ENCODE data around the gene BMAL1. TPM values are rescaled to one million over a fixed set of nuclear protein-coding genes. Genes with fewer than 3 reads are reported as not detected.
"Not testable (repeated sequence)": the region's sequence is repeated elsewhere in the genome, so short reads cannot be mapped to it uniquely, and the experiment has no call there.

The BMAL1 gene
- total RNA-seq, 1 experiment from 2014 or later, result 15.3 TPM

DNA sequence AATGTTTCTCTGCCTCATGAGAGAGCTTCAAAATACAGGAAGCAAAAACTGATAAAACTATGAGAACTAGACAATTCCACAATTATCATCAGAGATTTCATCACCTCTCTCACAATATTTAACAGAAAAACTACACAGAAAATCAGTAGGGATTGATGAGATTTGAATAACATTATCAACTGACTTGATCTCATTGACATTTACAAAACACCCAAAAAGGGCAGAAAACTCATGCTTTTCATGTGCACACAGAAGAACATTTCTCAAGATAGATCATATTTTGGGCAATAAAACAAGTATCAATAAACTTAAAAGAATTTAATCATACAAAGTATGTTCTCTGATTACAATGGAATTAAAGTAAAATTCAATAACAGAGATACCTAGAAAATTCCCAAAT, 149.8 kb downstream of the BMAL1 start:
- Histone ChIP-seq H3K4me3 (no peak overlapping the region), H3K36me3 (no peaks in the 10 kb centered on the region), H3K9me3 (replicated peaks) (no peaks in the 10 kb centered on the region), H3K27ac (no peak overlapping the region), H3K4me1 (peaks cover 9% of the 10 kb centered on the region), H3K27me3 (no peaks in the 10 kb centered on the region)
- no peak for DNase-seq

DNA sequence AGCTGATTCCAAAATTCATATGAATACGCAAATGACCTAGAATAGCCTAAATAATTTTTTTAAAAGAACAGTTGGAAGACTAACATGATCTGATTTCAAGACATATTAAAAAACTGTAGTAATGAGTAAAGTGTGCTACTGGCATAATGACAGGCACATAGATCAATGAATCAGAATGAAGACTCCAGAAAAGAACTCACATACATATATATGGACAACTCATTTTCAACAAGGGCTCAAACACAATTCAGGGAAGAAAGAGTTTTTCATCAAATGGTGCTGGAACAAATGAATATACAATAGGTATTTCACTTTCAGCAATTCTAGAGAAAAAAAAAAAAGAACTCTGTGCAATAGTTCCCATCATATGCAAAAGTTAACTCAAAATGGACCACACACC, 151.7 kb downstream of the BMAL1 start:
- no peak overlapping the region for H3K4me3 ChIP-seq
- DNase-seq, result no peak
- H3K9me3 ChIP-seq (replicated peaks), result no peaks in the 10 kb centered on the region
- H3K27ac ChIP-seq, result no peak overlapping the region
- no peaks in the 10 kb centered on the region for H3K36me3 ChIP-seq
- H3K27me3 ChIP-seq, result no peaks in the 10 kb centered on the region
- no peaks in the 10 kb centered on the region; the same call in 1 of the 2 replicates for H3K4me1 ChIP-seq

DNA sequence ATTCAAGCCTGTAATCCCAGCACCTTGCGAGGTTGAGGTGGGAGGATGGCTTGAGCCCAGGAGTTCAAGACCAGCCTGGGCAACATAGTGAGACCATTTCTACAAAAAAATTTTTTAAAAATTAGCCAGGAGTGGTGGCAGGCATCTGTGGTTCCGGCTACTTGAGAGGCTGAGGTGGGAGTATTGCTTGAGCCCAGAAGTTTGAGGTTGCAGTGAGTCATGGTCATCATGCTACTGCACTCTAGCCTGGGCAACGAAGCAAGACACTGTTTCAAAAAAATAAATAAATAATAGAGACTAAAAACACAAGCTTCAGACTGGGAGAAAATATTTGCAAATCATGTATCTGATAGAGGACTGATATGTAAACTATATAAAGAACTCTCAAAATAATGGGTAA, 152.2 kb downstream of the BMAL1 start:
- Histone ChIP-seq H3K27me3 (no peaks in the 10 kb centered on the region), H3K4me1 (no peaks in the 10 kb centered on the region; the same call in 1 of the 2 replicates)

DNA sequence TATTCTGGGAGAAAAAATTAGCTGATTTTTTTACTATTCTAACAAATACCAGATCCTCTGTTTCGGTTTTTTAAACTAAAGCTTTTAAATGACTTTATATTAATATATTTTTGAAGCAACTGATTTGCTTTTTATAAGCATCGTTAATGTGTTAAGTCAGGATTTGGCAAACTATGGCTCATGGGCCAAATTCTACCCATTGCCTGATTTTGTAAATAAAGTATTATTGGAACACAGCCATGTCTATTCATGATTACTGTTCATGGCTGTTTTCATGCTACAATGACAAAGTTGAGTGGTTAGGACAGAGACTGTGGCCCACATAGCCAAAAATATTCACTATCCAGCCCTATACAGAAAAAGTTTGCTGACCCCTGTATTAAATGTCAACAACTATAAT, 155.8 kb downstream of the BMAL1 start:
- no peak for DNase-seq
- no peaks in the 10 kb centered on the region for H3K9me3 ChIP-seq (replicated peaks)
- 0 out of 2 replicates have a peak, but pooled peaks cover 3% of the 10 kb centered on the region for H3K4me1 ChIP-seq
- no peaks in the 10 kb centered on the region for H3K27me3 ChIP-seq
- no peak overlapping the region for H3K4me3 ChIP-seq
- H3K36me3 ChIP-seq, result no peaks in the 10 kb centered on the region; the same call in 1 of the 2 replicates
- H3K27ac ChIP-seq, result no peak overlapping the region

More for the DNA sequence above, 152.2 kb downstream of the BMAL1 start:
- no peaks in the 10 kb centered on the region for H3K36me3 ChIP-seq
- H3K9me3 ChIP-seq (replicated peaks), result no peaks in the 10 kb centered on the region
- no peak overlapping the region for H3K27ac ChIP-seq
- no peak for DNase-seq
- no peak overlapping the region for H3K4me3 ChIP-seq

DNA sequence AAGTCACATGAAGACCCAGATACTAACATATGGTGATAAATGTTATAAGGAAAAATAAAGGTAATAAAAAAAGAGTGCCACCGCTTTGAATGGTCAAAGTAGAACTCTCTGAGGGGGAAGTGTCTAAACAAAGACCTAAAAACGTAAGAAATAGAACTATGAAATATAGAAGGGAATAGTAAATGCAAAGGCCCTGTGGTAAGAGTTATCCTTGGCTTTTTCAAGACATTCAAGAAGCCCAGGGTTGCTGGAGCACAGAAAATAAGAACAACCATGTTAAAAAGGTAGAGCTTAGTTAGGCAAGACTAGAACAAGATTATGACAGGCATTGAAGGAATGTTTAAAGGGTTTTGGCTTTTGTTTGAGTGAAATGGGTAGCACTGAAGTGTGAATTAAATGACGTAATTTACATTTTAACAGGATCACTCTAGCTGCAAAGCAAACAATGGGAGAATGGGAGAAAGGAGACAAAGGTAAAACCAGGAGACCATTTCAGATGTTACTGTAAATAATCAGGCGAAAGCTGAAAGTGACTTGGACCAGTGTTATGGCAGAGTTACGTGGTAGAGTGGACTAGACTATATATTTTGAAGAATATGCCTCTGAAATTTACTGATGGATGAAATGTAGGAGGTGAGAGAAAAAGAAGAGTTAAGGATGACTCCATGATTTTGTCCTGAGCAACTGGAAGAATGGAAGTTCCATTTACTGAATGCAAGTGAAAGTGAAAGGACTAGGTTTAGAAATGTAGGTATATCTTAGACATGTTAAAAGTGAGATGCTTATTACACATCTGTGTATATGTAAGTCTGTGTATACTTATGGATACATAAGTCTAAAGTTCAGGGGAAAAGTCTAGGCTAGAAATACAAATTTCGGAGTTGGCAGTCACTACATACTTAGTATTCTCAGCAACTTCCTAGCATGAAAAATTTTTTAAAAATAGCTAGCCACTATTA, 156.9 kb downstream of the BMAL1 start:
- Histone ChIP-seq H3K9me3 (replicated peaks) (no peaks in the 10 kb centered on the region), H3K27ac (no peak overlapping the region), H3K4me1 (0 out of 2 replicates have a peak, but pooled peaks cover 3% of the 10 kb centered on the region), H3K27me3 (no peaks in the 10 kb centered on the region), H3K4me3 (no peak overlapping the region), H3K36me3 (no peaks in the 10 kb centered on the region; the same call in 1 of the 2 replicates)
- DNase-seq, result no peak

DNA sequence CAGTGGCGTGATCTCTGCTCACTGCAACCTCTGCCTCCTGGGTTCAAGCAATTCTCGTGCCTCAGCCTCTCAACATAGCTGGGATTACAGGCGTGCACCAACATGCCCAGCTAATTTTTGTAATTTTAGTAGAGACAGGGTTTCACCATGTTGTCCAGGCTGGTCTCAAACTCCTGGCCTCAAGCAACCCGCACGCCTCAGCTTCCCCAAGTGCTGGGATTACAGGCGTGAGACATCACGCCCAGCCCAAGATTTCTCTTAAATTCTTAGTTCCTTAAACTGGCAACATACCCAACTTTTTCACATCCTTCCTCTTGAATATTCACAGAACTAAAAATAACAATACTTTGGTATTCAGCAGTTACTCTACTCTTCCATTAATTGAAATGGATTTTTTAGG, 159.2 kb downstream of the BMAL1 start:
- not testable (repeated sequence) for DNase-seq; H3K9me3 ChIP-seq (replicated peaks); H3K36me3 ChIP-seq; H3K4me3 ChIP-seq; H3K4me1 ChIP-seq; H3K27me3 ChIP-seq; H3K27ac ChIP-seq

Other genes with a start within 250 kb of the BMAL1 start
- 37.1 and 38.6 TPM in 2 replicates for gene BTBD10, start 185.4 kb downstream of the BMAL1 start, total RNA-seq (2014; rRNA removed; shearing (Covaris generic))
- not detected in 2 replicates for gene PTH, start 218.2 kb downstream of the BMAL1 start, total RNA-seq (2014; rRNA removed; shearing (Covaris generic))